BJ (cell line): Measurements from ENCODE around the gene ANXA11. TPM values are rescaled to one million over a fixed set of nuclear protein-coding genes. Genes with fewer than 3 reads are reported as not detected.

Source experiments
- CTCF ChIA-PET: fragments of 350-600 bp; formaldehyde crosslinking; extraction: SDS; loops from one replicate; lab custom pipeline; 2021; ENCODE audit warnings: antibody characterized with exemption, inconsistent platforms; lab: Yijun Ruan, JAX
- POLR2A ChIA-PET: fragments of 300-600 bp; sonication (Branson Sonifier 250); formaldehyde crosslinking; extraction: SDS; loops from one replicate; lab custom pipeline; 2021; ENCODE audit warnings: antibody characterized with exemption; lab: Charles Lee
- DNase-seq: peaks from one replicate; pipeline ENCODE4 v3.0.0-alpha.2; 2011; ENCODE audit warnings: low read depth
- H3K27me3 ChIP-seq: 2 replicates; pipeline ENCODE4 v1.6.0; 2011; ENCODE audit warnings: low read length; ENCODE audit not compliant: control insufficient read depth, insufficient read depth
- H3K36me3 ChIP-seq: 2 replicates; pipeline ENCODE4 v1.5.1; 2011; ENCODE audit warnings: low read length; ENCODE audit not compliant: control insufficient read depth, insufficient read depth
- H3K4me3 ChIP-seq: 2 replicates; pipeline ENCODE4 v1.5.1; 2011; ENCODE audit warnings: low read depth, mild to moderate bottlenecking, control low read depth, low read length
- CTCF ChIP-seq: IDR thresholded peaks from 2 replicates; pipeline ENCODE4 v1.5.1; 2011; ENCODE audit warnings: low read depth, mild to moderate bottlenecking, control low read depth, inconsistent platforms, low read length, moderate library complexity; ENCODE audit not compliant: insufficient read depth
- polyA plus RNA-seq: library from polyadenylated mRNA; depleted of rRNA; stranded (reverse); fragments of >200 nt; gene quantifications from 2 replicates; pipeline ENCODE4 v1.2.3, GENCODE V29; 2011

The ANXA11 gene
- polyA plus RNA-seq, 1 experiment = 239 TPM

GRCh38 chr10:80184291-80184690 is 21.0 kb downstream of the ANXA11 start:
- CTCF ChIA-PET = no interaction called here

DNA sequence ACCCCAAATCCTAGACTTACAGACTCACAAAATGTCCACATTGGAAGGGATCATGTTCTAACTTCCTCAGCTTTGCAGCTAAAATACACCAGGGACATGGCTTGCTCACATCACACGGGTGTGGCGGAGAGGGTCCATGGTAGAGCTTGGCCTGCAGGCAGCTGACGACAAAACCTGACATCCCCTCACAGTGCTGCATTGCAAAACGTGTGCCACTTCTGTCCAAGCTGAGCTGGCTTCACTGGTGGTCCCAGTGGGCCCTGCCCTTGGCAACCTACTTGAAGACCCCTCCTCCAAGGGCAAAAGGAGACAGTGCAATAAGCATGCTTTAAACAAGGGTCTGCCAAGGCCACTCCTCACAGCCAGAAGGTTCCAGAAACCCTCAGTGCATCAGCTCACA is 21.9 kb downstream of the ANXA11 start:
- no peaks in the 10 kb centered on the region for H3K27me3 ChIP-seq
- ChIA-PET CTCF (no interaction called here), POLR2A (no interaction called here)
- H3K4me3 ChIP-seq = no peak overlapping the region
- no peak for DNase-seq
- peaks cover 16% of the 10 kb centered on the region for H3K36me3 ChIP-seq
- TF ChIP-seq CTCF = no peak

More at GRCh38 chr10:80184291-80184690, 21.0 kb downstream of the ANXA11 start:
- no peaks in the 10 kb centered on the region for H3K27me3 ChIP-seq
- H3K36me3 ChIP-seq = peaks cover 14% of the 10 kb centered on the region
- H3K4me3 ChIP-seq = no peak overlapping the region
- POLR2A ChIA-PET = no interaction called here
- no peak for TF ChIP-seq CTCF
- no peak for DNase-seq

- DNase-seq = no peak
- CTCF ChIA-PET = no interaction called here
- Histone ChIP-seq H3K4me3 (no peak overlapping the region), H3K27me3 (no peaks in the 10 kb centered on the region), H3K36me3 (peaks cover 16% of the 10 kb centered on the region)
- no peak for TF ChIP-seq CTCF
- POLR2A ChIA-PET = no interaction called here
Measured at GRCh38 chr10:80182986-80183385, 22.4 kb downstream of the ANXA11 start.

DNA sequence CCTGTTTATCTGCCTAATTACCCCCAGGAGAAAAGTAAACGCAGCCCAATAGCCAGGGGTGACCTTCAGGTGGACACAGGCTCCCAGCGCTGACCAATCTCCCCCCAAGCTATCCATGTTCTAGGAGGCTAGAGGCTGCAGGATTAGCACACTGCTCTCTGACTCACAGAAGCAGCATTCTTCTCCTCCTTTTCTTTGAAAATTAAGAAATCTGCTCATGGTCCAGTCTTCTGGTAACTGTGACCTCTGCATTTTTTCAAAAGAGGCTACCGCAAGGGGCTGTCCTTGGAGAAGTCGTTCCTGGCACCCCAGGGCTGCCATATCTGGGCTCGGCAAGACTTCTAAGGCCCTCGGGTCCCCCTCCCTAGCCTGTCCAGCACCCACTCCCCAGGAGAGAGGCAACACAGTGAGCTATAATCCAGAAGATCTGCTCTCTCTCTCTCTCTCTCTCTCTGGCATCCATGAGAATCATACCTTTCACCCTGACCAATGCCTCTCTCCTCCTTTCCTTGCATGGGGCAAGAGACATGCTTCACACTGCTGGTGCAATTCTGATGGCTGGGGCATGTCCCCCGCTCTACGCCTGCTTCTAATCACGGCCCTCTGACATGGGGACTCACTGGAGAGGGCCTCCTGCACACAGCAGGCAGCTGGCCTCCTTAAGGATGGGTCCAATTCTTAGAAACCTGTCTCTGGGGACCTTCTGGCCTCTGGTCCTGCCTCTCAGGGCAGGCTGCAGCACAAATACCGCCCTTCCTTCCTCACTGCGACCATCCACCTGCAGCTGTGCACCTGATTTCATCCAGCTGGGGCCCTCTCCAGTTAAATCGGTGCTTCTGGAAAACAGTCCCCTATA is 27.3 kb downstream of the ANXA11 start:
- Histone ChIP-seq H3K36me3 (peaks cover 14% of the 10 kb centered on the region), H3K4me3 (no peak overlapping the region), H3K27me3 (no peaks in the 10 kb centered on the region)
- DNase-seq = no peak
- TF ChIP-seq CTCF = no peak
- ChIA-PET POLR2A (no interaction called here), CTCF (interaction anchor here (0.9 to 3.1 kb wide), 5 partner anchors 11 to 24 kb away, joined by 3 to 15 read pairs (median 4); no protein-coding TSS in a partner anchor)

DNA sequence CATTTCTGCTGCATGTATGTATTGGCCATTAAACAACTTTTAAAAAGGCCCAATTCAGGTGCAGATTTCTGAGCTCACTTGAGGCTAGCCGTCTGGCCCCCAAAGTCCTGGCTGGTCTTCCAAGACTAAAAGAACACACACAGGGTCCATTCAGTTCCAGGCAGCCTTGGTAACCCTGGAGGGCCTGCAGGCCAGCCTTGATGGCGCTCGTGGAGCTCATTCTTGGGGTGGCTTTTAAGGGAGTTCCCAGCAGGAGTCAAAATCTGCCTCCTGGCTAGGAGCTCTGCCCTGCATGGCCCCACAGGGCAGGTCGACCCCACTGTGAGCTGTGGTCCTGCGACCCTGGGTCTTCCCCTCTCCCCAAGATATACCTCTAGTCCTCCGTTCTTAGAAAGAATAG is 28.8 kb downstream of the ANXA11 start:
- H3K27me3 ChIP-seq = no peaks in the 10 kb centered on the region
- ChIA-PET POLR2A (interaction anchor here (0.7 kb wide), 1 partner anchor 21 kb away, joined by 7 read pairs; no protein-coding TSS in a partner anchor), CTCF (interaction anchor here (0.8 to 3.1 kb wide), 4 partner anchors 11 to 33 kb away, joined by 3 to 15 read pairs (median 3); no protein-coding TSS in a partner anchor)
- no peak for DNase-seq
- no peak for TF ChIP-seq CTCF
- H3K36me3 ChIP-seq = peaks cover 25% of the 10 kb centered on the region
- H3K4me3 ChIP-seq = no peak overlapping the region
